GM12891 (cell line): ENCODE measurements around the gene SPDL1.

ENCODE experiments used
- POLR2A ChIP-seq: IDR thresholded peaks from 2 replicates; pipeline ENCODE4 v1.6.1; 2011; ENCODE audit warnings: low read depth, low read length, control low read depth
- POU2F2 ChIP-seq: IDR thresholded peaks from 2 replicates; pipeline ENCODE4 v1.6.1; 2011; ENCODE audit warnings: low read depth, mild to moderate bottlenecking, control low read depth, low read length, moderate library complexity
- SPI1 ChIP-seq: IDR thresholded peaks from 2 replicates; pipeline ENCODE4 v1.6.1; 2011; ENCODE audit warnings: low read depth, low read length, control low read depth

DNA sequence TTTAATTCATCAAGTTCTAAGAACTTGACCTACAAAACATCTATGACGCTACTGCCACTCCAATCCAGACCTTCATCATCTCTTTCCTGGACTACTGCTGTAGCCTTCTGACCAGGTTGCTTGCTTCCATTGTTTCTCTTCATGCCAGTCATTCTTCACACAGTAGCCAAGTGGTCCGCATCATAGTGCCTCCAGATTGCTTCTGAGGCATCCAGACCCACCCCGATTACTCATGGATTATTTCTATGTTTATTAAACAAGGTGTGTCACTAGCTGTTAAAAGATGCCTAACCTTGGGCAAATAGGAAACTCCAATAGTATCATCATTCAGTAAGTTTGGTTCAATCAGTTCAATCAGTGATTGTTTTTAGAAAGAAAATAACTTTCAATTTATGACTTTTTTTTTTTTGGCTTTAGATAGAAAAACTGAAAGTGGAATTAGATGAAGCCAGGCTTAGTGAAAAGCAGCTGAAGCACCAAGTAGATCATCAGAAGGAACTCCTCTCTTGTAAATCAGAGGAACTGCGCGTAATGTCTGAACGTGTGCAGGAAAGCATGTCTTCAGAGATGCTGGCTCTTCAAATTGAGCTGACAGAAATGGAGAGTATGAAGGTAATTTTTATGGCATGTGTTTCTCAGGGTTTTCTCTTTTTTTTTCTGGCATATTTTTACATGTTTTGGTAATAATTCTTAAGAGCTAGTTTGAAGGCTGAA lies 9.5 kb downstream of the SPDL1 start:
- no peak for TF ChIP-seq SPI1
- TF ChIP-seq POLR2A = no peak
- no peak for TF ChIP-seq POU2F2
